Left ventricle myocardium inferior (tissue), 1 donor: ENCODE measurements around the gene PLXNA2. TPM values are rescaled to one million over a fixed set of nuclear protein-coding genes. Genes with fewer than 3 reads are reported as not detected.

ENCODE experiments used
- DNase-seq: peaks from one replicate; pipeline ENCODE4 v3.0.0-alpha.2; 2020
- H3K27ac ChIP-seq: fragments of 200-600 bp; replicated peaks from 2 replicates; pipeline ENCODE4 v1.8.0; 2021
- H3K27me3 ChIP-seq: fragments of 200-600 bp; 2 replicates; pipeline ENCODE4 v1.8.0; 2021; ENCODE audit warnings: low read depth
- H3K36me3 ChIP-seq: fragments of 200-600 bp; 2 replicates; pipeline ENCODE4 v1.8.0; 2021
- H3K4me1 ChIP-seq: fragments of 200-600 bp; 2 replicates; pipeline ENCODE4 v1.8.0; 2021
- H3K4me3 ChIP-seq: fragments of 200-600 bp; 2 replicates; pipeline ENCODE4 v1.8.0; 2021; ENCODE audit warnings: mild to moderate bottlenecking, moderate library complexity
- H3K9me3 ChIP-seq: fragments of 200-600 bp; replicated peaks from 2 replicates; pipeline ENCODE4 v1.8.0; 2021
- CTCF ChIP-seq: fragments of 200-600 bp; IDR thresholded peaks from 2 replicates; pipeline ENCODE4 v1.8.0; 2021; ENCODE audit warnings: antibody characterized with exemption, mild to moderate bottlenecking, borderline replicate concordance
- intact Hi-C: fragments of 100-400 bp; cut with micrococcal nuclease; formaldehyde crosslinking; loops from one replicate; pipeline ENCODE4 v1.11.0; 2022
- total RNA-seq: library from RNA; stranded (reverse); fragmentation: NEBNext Ultra II Directional; extraction: Animal tissue kit (Norgen Biotek cat#: 25700); gene quantifications from one replicate; pipeline ENCODE4 v1.2.1, GENCODE V29; 2021
- donor health status: DM: no; HTN: yes; CAD: no; lungs with severe emphysema.

Gene PLXNA2
- total RNA-seq, 1 donor from 2014 or later = 29.1 TPM

- intact Hi-C loops = no loop called here
- H3K9me3 ChIP-seq = no peaks in the 10 kb centered on the region
- no peak overlapping the region for H3K27ac ChIP-seq
- H3K4me3 ChIP-seq = no peak overlapping the region
- H3K27me3 ChIP-seq = no peaks in the 10 kb centered on the region
- no peak for DNase-seq
- peaks cover 43% of the 10 kb centered on the region for H3K4me1 ChIP-seq
- TF ChIP-seq CTCF = no peak
- no peaks in the 10 kb centered on the region for H3K36me3 ChIP-seq
Measured at GRCh38 chr1:208120431-208120790, 123.8 kb downstream of the PLXNA2 start.

- no peak for TF ChIP-seq CTCF
- Histone ChIP-seq H3K9me3 (no peaks in the 10 kb centered on the region), H3K36me3 (no peaks in the 10 kb centered on the region), H3K27ac (no peak overlapping the region), H3K4me3 (no peak overlapping the region), H3K4me1 (peaks cover 45% of the 10 kb centered on the region), H3K27me3 (no peaks in the 10 kb centered on the region)
- intact Hi-C loops = no loop called here
- no peak for DNase-seq
Measured at GRCh38 chr1:208118841-208119606, 125.2 kb downstream of the PLXNA2 start.

- intact Hi-C loops = no loop called here
- no peak overlapping the region for H3K27ac ChIP-seq
- H3K36me3 ChIP-seq = no peaks in the 10 kb centered on the region
- no peak for TF ChIP-seq CTCF
- DNase-seq = no peak
- no peaks in the 10 kb centered on the region for H3K9me3 ChIP-seq
- no peaks in the 10 kb centered on the region for H3K27me3 ChIP-seq
- H3K4me1 ChIP-seq = peaks cover 45% of the 10 kb centered on the region
- no peak overlapping the region for H3K4me3 ChIP-seq
Measured at GRCh38 chr1:208118306-208118705, 125.9 kb downstream of the PLXNA2 start.

GRCh38 chr1:208117826-208118225 lies 126.4 kb downstream of the PLXNA2 start:
- TF ChIP-seq CTCF = no peak
- no peaks in the 10 kb centered on the region for H3K9me3 ChIP-seq
- no peaks in the 10 kb centered on the region for H3K27me3 ChIP-seq
- no peak for DNase-seq
- intact Hi-C loops = no loop called here
- no peak overlapping the region for H3K4me3 ChIP-seq
- no peak overlapping the region for H3K27ac ChIP-seq
- H3K36me3 ChIP-seq = no peaks in the 10 kb centered on the region
- peaks cover 45% of the 10 kb centered on the region for H3K4me1 ChIP-seq

- no peak for TF ChIP-seq CTCF
- Histone ChIP-seq H3K27me3 (no peaks in the 10 kb centered on the region), H3K27ac (no peak overlapping the region), H3K9me3 (no peaks in the 10 kb centered on the region), H3K4me1 (peaks cover 45% of the 10 kb centered on the region), H3K36me3 (no peaks in the 10 kb centered on the region), H3K4me3 (no peak overlapping the region)
- intact Hi-C loops = no loop called here
- no peak for DNase-seq
Measured at GRCh38 chr1:208117409-208117808, 126.8 kb downstream of the PLXNA2 start.
